ENCODE results near the gene FN1. TPM values are rescaled to one million over a fixed set of nuclear protein-coding genes. Genes with fewer than 3 reads are reported as not detected.

Gene FN1
- total RNA-seq, 1 donor from 2014 or later: 154 TPM

GRCh38 chr2:215450188-215451011, 14.5 kb upstream of the FN1 start:
- H3K36me3 ChIP-seq: no peaks in the 10 kb centered on the region

GRCh38 chr2:215447673-215448081, 11.8 kb upstream of the FN1 start:
- Histone ChIP-seq H3K27me3 (ENCODE audit: low read depth) (no peaks in the 10 kb centered on the region), H3K27ac (replicated peaks) (no peak overlapping the region), H3K36me3 (no peaks in the 10 kb centered on the region), H3K9me3 (replicated peaks) (no peaks in the 10 kb centered on the region), H3K4me1 (no peaks in the 10 kb centered on the region), H3K4me3 (no peak overlapping the region)
- TF ChIP-seq CTCF (IDR thresholded peaks at IDR 0.05; ENCODE audit: borderline replicate concordance): no peak
- intact Hi-C loops (cut with micrococcal nuclease): no loop called here
- no peak for DNase-seq

More at GRCh38 chr2:215450188-215451011, 14.5 kb upstream of the FN1 start:
- intact Hi-C loops (cut with micrococcal nuclease): loop anchor here (5.0 kb wide), 1 partner anchor 482 kb away; no protein-coding TSS in a partner anchor
- H3K27ac ChIP-seq (replicated peaks): no peak overlapping the region
- H3K4me1 ChIP-seq: no peaks in the 10 kb centered on the region
- H3K9me3 ChIP-seq (replicated peaks): no peaks in the 10 kb centered on the region
- H3K27me3 ChIP-seq (ENCODE audit: low read depth): no peaks in the 10 kb centered on the region
- no peak for TF ChIP-seq CTCF (IDR thresholded peaks at IDR 0.05; ENCODE audit: borderline replicate concordance)
- DNase-seq: no peak
- H3K4me3 ChIP-seq: no peak overlapping the region

GRCh38 chr2:215447056-215447455, 11.2 kb upstream of the FN1 start:
- Histone ChIP-seq H3K27me3 (ENCODE audit: low read depth) (no peaks in the 10 kb centered on the region), H3K9me3 (replicated peaks) (no peaks in the 10 kb centered on the region), H3K4me1 (peaks cover 4% of the 10 kb centered on the region), H3K4me3 (no peak overlapping the region), H3K36me3 (no peaks in the 10 kb centered on the region), H3K27ac (replicated peaks) (no peak overlapping the region)
- intact Hi-C loops (cut with micrococcal nuclease): no loop called here
- no peak for TF ChIP-seq CTCF (IDR thresholded peaks at IDR 0.05; ENCODE audit: borderline replicate concordance)
- DNase-seq: no peak

GRCh38 chr2:215442401-215442787, 6.5 kb upstream of the FN1 start:
- DNase-seq: no peak
- Histone ChIP-seq H3K36me3 (no peaks in the 10 kb centered on the region), H3K4me3 (no peak overlapping the region), H3K27me3 (ENCODE audit: low read depth) (peaks cover 4% of the 10 kb centered on the region), H3K9me3 (replicated peaks) (no peaks in the 10 kb centered on the region), H3K4me1 (peaks cover 19% of the 10 kb centered on the region), H3K27ac (replicated peaks) (no peak overlapping the region)
- TF ChIP-seq CTCF (IDR thresholded peaks at IDR 0.05; ENCODE audit: borderline replicate concordance): no peak
- intact Hi-C loops (cut with micrococcal nuclease): no loop called here

- Histone ChIP-seq H3K36me3 (no peaks in the 10 kb centered on the region), H3K9me3 (replicated peaks) (no peaks in the 10 kb centered on the region), H3K27me3 (ENCODE audit: low read depth) (peaks cover 10% of the 10 kb centered on the region), H3K4me1 (peaks cover 26% of the 10 kb centered on the region), H3K27ac (replicated peaks) (no peak overlapping the region), H3K4me3 (no peak overlapping the region)
- DNase-seq: no peak
- intact Hi-C loops (cut with micrococcal nuclease): no loop called here
- no peak for TF ChIP-seq CTCF (IDR thresholded peaks at IDR 0.05; ENCODE audit: borderline replicate concordance)
These were observed 5.9 kb upstream of the FN1 start for GRCh38 chr2:215441560-215442400.
